H54 (cell line): ENCODE results near the gene PTH2R.
"Not testable (repeated sequence)": the region's sequence is repeated elsewhere in the genome, so short reads cannot be mapped to it uniquely, and the experiment has no call there.

Experiments
- DNase-seq: peaks from one replicate; pipeline ENCODE4 v3.0.0; 2011; ENCODE audit warnings: low spot score, mixed read lengths; ENCODE audit not compliant: insufficient read length
- FAIRE-seq: peaks from 3 replicates; lab custom pipeline; 2011; peaks lifted over from hg19 to GRCh38; lab: Jason Lieb, UNC
- POLR2A ChIP-seq: IDR thresholded peaks from 2 replicates; pipeline ENCODE4 v1.6.1; 2011; ENCODE audit warnings: low read depth, mild to moderate bottlenecking, low read length

PTH2R gene

DNA sequence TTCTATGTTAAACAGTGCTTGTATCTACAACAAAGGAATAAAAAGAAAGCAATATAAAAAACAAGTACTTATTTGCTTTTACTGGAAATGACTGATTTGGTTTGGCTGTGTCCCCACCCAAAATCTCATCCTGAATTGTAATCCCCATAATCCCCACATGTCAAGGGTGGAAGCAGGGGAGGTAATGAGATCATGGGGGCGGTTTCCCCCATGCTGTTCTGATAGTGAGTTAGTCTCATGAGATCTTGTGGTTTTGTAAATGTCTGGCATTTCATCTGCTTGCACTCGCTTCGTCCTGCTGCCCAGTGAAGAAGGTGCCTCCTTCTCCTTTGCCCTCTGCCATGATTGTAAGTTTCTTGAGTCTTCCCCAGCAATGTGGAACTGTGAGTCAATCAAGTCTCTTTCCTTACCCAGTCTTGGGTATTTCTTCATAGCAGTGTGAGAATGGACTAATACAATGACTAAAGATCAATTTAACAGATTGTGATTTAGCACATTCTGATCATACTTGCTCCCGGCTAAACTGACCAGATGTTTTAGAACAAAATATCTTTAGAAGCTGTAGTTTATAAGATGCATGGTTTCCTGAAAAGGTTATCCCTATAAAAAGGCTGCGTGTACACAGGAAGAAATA is 19.9 kb downstream of the PTH2R start:
- DNase-seq (no peak), FAIRE-seq (no peak)
- TF ChIP-seq POLR2A, result no peak

DNA sequence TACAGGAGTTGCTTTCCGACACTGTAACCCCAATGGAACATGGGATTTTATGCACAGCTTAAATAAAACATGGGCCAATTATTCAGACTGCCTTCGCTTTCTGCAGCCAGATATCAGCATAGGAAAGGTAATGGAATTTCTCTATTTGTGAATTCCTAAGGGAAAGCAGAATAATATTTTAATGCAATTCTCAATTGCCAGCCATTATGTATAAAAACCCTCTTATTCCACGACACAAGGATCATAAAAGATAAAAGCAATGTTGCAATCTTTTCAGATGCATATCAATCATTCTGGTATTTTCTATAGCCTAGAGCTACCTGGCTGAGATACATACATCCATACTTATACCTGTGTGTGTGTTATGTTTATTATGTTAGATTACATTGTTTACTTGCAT is 31.2 kb downstream of the PTH2R start:
- DNase-seq (no peak), FAIRE-seq (no peak)
- TF ChIP-seq POLR2A, result no peak

DNA sequence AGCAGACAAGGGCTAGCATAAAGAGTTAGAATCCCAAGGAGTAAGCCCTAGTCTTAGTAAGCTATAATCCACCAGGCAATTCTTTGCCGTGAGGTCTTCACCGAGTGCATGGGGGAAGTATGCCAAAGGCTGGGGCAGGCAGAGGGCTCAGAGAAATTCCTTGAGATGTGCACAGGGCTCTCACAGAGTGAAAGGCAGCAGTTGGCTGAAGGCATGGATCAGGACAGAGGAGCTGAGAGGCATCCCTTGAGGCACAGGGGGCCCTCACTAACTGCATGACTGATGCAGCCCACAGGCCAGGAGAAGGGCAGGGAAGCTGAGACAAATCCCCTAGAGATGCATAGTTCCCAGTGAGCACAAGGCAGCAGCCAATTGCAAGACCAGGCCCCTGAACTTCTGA is 34.1 kb downstream of the PTH2R start:
- FAIRE-seq (no peak), DNase-seq (no peak)
- TF ChIP-seq POLR2A, result no peak

DNA sequence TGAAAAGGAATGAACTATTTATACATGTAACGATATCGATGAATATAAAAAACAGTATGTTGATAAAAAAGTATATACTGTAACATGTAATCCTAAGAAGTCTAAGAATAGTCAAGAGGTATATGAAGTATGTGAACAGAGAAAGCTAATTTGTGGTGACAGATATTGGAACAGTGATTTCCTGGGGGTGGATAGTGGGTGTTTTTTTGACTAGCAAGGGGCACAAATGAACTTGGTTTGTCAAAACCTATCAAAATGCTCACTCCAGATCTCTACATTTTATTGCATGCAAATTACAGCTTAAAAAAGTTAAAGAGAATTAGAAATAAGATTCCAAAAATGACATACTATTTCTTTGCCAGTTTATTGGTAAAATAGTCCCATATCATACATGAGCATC is 35.4 kb downstream of the PTH2R start:
- FAIRE-seq (no peak), DNase-seq (no peak)
- TF ChIP-seq POLR2A, result no peak

DNA sequence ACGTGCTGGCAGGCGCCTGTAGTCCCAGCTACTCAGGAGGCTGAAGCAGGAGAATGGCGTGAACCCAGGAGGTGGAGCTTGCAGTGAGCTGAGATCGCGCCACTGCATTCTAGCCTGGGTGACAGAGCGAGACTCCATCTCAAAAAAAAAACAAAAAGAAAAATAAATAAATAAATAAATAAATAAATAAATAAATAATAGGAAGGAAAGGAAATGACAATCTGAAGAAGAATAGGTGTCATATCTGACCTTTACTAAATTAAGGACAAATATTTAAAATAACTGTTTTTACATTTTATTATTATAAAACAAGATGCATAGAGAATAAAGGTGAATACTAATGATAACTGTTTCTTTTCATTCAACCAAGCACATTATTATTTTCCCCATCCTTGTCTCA is 40.9 kb downstream of the PTH2R start:
- DNase-seq, FAIRE-seq: not testable (repeated sequence)

DNA sequence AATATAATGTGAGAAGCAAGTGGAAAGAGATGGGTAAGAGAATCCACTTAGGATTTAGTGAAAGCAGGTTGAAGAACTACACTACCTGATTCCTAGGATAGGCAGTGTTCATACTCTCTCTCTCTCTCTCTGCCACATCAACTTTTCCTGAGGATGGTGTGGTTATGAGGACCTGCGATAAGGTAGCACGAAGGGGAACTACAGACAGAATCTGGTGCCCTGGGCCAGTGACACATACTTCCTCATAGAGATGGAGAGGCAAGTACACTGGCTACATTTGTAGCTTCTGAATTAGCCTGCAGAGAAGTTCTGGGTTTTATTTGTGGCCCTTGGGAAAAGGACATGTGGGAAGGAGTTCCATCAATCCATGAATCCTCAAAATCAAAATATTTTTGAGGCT is 44.5 kb downstream of the PTH2R start:
- TF ChIP-seq POLR2A, result no peak
- no peak for DNase-seq
- FAIRE-seq, result no peak

DNA sequence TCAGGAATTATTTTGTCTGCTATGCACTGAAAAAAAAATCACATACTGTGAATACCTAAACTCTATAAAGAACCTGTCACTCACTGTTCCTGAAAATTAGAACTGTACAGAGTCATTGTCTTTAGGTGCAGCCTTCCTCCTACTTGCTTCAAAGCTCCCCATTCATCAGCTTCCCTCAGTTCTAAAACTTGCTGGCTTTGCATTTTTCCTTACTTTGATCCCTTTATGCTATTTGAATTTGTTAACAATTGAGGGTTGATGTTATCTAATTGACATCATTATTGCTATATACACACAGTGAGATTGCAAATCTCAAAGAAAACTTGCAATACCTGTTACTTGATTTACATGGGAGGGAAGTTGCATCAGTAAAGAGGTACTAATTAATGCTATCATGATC is 48.3 kb downstream of the PTH2R start:
- TF ChIP-seq POLR2A, result no peak
- FAIRE-seq (no peak), DNase-seq (no peak)

DNA sequence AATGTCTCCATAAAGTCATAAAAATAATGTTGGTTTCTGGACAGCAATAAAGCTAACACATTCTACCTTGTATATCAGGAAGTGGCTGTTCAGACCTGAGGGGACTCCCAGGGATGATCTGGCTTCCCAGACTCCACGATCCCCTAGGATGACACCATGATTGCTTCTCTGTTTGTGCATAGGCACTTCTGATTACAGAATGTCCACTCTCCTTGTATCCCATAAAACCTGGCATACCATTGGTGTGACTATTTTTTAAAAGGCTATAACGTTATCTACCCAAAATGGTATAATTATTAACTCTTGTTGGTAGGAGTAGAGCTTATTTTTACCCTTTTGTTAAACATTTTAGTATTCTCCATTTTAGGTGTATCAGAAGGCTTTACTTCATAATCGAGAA is 57.1 kb downstream of the PTH2R start:
- FAIRE-seq (no peak), DNase-seq (no peak)
- no peak for TF ChIP-seq POLR2A

DNA sequence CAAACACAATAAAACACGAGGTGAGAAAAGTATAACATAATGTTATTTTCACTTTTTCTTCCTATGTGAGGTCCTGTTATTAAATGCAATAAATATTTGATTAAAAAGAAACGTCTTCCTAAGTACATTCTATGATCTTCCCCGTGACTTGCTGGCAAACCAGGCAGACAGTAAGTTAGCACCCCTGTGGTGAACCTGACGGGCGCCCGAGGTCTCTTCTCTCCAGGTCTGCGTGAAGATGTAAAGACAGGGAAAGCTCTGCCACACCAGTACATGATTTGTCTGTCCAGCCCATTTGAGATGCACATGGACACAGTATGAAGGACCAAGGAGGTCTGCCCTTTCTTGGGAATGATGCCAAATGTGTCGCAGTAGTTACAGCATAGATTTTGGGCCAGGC is 57.6 kb downstream of the PTH2R start:
- TF ChIP-seq POLR2A, result no peak
- no peak for FAIRE-seq
- no peak for DNase-seq

DNA sequence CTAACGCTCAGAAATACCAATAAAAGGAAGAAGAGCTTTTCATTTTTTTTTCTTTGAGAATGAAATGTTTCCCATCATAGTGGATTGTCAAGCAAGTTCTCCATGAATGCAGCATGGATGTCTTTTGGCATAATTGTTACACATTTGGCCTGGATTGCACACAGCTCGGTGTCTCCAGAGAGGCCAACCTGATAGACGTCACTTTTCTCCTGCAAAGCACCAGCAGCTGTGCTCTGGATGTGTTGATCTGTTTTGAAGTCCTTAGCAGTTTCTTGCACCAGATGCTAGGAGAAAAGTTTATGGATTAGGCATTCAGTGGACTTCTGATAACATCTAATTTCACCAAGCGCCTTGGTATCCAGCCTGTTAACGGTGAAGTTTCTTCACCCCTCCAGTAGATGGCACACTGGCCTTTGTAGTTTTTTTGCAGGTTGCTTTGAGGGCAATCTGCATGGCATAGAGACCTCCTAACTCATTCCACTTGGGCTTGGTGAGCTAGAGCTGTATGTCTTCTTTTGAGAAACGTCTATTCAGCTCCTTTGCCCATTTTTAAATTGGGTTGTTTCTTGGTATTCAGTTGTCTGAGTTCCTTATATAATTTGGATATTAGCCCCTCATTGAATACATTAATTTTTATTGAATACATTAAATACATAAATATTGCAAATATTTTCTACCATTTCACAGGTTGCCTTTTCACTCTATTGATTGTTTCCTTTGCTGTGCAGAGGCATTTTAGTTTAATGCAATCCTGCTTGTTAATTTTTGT is 59.7 kb downstream of the PTH2R start:
- DNase-seq, result peak; percentile 3
- peak; percentile 81 for FAIRE-seq
- no peak for TF ChIP-seq POLR2A

DNA sequence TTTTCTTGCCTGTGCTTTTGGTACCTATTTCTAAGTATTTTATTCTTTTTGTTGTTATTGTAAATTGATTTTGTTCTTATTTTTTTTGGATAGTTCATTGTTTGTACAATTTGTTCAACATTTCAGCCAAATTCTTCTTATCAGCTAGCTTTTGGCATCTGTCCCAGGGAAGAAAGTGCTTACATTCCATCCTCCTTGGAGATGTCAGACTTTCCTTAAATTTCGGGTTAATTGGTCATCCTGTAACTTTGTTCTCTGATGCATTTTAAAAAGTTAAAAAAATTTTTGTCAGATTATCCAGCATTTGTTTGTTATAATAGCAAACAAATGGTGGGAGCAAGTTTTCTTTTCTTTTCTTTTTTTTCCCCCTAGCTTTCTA is 60.3 kb downstream of the PTH2R start:
- no peak for FAIRE-seq
- TF ChIP-seq POLR2A, result no peak

DNA sequence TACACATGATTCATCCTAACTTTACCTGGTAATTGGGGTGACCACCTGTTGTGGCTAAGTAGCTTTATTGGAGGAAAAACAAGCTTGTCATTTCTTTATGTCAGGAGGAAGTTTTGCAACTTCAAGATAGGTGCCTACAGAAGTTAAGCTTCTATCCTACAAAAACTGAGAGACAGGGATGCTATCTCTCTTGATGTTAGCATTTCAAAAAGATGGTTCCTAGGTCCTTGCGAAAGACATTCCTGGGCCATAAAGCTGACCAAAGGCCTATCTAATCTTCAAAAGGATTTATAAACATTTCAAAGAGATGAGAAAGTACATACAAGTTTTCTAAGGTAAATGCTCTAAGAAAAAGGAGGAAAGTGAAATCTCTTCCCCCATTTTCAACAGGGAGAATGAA is 61.0 kb downstream of the PTH2R start:
- FAIRE-seq, result no peak
- no peak for DNase-seq
- no peak for TF ChIP-seq POLR2A

More for the DNA sequence above, 60.3 kb downstream of the PTH2R start:
- DNase-seq, result no peak

DNA sequence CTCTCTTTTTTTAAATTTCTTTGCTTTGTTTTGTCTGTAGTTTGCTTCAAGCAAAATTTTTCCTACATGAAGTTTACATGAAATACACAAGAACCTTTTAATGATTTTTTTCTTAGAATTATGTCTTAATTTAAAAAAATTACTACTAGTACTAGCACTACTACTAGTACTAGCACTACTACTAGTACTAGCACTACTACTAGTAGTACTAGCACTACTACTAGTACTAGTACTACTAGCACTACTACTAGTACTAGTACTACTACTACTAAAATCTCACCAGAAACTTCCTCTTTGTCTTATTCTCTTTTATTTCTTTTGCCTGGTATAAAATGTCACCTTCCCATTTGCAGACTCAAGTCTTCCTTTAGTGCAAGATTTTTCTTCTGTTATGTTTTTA is 71.1 kb downstream of the PTH2R start:
- no peak for TF ChIP-seq POLR2A
- no peak for FAIRE-seq
- no peak for DNase-seq

DNA sequence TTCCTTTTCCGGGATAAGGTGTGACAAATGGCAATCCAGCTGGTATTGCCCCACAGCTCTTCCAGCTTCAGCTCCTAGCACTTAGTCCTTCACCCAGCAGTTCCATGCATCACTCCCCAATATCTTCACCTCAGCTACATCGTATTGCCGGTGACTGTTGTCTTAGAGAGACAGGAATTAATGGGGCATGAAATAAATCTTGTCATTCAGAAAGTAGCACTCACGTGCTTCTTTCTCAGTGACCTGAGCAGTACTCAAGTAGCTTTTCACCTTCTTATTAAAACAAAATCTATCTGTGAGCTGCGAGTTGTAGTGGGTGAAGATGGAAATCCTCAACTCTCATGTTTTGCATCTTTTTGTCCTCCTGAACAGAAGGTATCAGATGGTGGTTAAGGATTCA is 72.8 kb downstream of the PTH2R start:
- FAIRE-seq, result no peak
- DNase-seq, result no peak
- no peak for TF ChIP-seq POLR2A

DNA sequence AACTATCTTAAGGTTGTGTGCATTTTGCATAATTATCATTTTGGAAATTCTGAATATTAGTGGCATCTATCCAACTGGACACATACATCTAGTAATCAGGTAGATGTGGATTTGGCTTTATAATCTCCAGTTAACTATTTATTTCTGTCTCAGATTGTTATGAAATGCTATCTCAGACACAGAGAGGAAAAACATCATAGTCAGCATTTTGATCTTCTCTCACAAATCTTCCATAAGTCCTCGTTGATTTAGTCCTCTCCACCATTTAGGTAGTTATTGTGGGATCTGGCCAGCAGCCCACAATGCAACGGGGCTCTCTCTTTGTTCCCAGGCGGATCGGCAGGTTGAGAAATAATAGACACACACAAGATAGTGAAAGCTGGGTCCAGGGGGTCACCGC is 75.4 kb downstream of the PTH2R start:
- FAIRE-seq, DNase-seq: not testable (repeated sequence)

DNA sequence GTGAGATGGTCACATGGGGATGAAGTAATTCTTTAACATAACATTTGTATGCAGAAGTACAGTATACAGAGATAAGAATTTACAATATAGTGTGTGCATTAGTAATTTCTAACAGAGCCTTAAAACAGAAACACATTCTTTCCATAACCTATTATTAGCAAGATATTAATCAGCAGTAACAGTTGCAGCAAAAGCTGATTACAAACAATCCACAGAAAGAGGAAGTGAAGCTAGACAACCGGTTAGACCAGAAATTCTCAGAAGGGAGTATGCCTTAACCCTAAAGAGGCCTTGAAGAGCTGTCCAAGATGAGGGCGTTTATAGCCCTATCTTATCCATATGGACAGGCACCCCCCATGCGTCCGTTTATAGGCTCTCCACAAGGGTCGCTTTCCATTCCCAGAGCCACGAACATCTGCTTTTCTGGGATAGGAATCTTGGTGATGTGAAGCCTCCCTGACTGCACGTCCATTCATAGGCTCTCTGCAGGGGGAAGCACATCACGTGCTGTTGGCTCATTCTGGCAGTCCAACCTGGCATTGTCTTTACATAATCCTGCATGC is 75.9 kb downstream of the PTH2R start:
- not testable (repeated sequence) for FAIRE-seq, DNase-seq
